GM12873 (cell line): ENCODE data around the gene ALOX15B.

ENCODE experiments used
- TF ChIP-seq, protein P1 (sequence below): IDR thresholded peaks from 2 replicates; pipeline ENCODE4 v1.5.1; 2012; ENCODE audit warnings: low read depth, mild to moderate bottlenecking, moderate library complexity, low read length, control low read depth; ENCODE audit not compliant: insufficient read depth; ENCODE audit errors: missing control alignments

The ALOX15B gene

GRCh38 chr17:8075081-8075480, 36.2 kb downstream of the ALOX15B start:
- TF ChIP-seq, protein P1, sequence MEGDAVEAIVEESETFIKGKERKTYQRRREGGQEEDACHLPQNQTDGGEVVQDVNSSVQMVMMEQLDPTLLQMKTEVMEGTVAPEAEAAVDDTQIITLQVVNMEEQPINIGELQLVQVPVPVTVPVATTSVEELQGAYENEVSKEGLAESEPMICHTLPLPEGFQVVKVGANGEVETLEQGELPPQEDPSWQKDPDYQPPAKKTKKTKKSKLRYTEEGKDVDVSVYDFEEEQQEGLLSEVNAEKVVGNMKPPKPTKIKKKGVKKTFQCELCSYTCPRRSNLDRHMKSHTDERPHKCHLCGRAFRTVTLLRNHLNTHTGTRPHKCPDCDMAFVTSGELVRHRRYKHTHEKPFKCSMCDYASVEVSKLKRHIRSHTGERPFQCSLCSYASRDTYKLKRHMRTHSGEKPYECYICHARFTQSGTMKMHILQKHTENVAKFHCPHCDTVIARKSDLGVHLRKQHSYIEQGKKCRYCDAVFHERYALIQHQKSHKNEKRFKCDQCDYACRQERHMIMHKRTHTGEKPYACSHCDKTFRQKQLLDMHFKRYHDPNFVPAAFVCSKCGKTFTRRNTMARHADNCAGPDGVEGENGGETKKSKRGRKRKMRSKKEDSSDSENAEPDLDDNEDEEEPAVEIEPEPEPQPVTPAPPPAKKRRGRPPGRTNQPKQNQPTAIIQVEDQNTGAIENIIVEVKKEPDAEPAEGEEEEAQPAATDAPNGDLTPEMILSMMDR: no peak

DNA sequence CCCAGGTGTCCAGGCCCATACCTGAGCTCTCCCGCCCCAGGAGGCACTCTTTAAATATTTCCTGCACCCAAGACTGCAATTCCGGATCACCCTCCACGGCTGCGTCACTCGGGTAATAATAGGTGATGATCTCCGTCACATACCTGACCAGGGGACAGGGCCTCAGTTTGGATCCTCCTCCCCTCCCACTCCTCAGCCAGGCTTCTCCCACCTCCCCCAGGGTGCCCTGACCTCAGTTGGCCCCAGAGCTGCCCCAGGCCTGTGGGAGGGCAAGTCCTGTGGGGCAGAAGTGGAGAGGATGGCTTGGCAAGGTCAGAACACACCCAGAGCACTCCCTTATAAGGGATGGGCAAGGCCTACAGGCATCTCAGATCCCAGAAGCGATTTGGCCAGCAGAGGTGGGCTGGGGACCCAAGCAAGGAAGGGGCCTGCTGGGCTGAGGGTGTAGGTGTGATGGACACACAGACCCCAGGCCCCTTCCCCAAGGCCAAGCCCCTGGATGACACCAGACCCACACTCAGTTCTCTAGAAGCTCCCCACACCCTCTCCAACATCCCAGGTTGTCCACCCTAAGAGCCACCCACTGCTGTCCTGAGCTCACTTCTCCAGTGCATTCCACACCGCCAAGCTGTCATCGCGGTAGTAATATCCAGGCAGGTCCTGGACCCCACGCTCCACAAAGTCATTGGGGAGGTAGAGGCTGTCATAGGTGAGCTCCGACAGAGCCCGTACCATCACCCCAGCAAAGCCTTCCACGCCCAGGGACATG, 36.9 kb downstream of the ALOX15B start:
- TF ChIP-seq, protein P1: no peak

DNA sequence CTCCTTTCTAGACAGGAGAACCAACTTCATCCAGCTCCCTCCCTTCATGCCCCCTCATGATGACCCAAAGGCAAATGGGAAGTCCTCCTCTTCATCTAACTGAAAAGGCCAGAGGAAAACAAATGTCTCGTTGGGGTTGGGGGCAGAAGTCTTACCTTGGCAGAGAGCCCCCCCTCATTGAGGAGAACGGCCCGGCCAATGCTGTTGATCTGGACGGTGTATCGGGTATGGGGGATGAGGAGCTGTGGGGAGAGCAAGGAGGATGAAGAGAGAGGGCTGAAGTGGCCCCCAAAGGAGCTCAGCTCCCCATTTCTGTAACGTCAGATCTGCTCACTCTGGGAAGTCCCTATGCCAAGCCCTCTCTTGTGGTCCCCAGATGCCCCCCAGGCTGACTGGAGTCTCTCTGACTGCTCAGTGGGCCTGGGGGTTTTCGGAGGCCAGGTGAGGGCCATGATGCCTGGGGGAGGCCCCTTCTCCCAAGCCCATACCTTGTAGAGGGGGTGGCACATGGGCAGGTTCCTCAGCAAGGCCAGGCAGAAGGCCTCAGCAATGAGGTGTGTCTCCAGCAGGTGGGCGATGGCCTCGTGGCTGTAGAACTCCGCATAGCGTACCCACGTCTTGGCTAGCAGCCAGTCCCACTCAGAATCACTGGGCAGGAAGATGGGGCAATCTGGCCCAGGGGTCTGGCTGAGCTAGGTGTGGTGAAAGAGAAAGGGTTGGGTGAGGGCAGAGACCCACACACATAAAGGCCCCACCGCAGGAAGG, 37.8 kb downstream of the ALOX15B start:
- TF ChIP-seq, protein P1: no peak

DNA sequence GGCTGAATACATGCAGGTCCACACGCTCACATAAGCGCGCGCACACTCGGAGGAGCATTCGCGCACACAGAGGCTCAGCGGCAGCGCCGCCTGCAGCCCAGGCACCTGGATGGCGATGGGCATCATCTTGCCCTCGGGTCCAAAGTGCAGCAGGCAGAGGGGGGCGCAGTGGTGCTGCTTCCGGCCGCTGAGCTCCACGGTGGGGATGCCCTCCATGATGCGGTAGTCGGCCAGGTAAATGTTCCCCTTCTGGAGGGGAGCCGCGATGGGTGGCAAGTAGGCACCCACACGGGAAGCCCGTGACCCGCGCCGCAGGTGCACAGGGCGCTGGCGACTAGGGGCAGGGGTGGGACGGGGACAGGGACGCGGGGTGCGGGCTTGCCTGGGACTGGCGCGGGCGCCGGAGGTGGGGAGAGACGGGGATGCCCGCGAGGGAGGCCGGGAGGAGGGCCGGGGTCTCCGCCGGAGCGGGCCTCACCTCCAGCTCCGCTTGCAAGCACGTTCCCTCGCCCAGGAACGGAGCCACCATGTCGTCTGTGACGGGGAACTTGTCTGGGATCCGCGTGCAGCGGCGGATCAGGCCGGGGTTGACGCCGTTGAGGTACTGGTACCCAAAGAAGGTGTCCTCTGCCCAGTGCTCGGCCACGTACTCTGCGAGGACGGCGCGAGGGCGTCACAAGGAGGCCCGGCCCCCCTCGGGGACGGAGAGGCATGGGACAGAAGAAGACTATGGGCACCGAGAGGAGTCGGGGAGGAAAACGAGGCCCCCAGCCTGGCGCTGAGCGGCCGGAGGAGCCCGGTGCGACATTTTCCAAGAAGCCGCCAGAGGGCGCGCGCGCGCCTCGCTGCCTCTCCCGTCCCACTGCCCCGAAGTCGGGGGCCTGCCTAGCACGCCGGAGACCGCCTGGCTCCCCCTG, 40.7 kb downstream of the ALOX15B start:
- TF ChIP-seq, protein P1: peak; percentile 88

DNA sequence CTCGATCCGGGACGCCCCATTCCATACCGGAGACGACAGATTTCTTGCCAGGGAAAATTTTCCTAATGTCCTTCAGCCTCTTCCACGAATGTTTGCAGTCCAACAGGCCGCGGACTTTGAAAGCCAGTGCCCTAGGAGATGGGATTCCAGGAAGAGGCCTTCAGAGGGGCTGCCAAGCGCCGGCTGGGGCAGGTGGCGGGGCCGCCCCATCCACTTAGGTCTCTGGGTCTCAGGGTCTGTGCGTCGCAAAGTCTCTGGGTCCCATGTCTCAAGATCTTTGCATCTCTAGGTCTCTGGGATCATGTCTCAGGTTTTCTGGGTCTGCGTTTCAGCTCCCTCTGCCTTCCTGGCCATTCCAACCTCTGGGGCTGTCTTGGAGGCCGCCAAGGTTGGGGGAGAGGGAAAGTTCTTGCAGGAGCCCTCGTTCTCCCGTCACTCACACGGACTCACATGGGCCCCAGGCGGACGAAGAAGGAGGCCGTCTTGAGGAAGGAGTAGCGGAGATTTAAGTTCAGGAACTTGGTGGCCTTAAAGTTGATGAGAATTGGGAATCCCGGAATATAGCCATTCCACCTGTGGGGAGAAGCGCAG, 41.4 kb downstream of the ALOX15B start:
- TF ChIP-seq, protein P1: no peak

DNA sequence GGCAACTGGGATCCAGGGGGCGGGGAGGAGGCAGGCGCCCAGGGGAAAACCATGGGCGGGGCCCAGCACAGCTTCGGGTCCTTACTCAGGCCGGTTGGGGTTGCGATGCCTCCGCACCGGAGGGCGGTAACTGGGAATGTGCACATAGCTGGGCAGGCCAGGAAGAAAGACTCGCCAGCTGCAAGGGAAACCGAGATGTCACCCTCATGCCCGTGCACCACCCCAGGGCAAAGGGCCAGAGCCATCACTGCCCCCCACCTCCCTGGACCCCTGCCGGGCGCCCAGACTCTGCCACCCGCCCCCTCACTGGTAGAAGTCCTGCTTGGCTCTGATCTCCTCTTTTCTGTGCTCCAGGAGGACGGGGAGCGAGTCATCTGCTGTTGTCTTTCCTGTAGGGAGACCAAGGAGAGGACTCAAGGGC, 42.0 kb downstream of the ALOX15B start:
- TF ChIP-seq, protein P1: no peak
